SK-N-SH (cell line): ENCODE measurements around the gene CDC45. TPM values are rescaled to one million over a fixed set of nuclear protein-coding genes. Genes with fewer than 3 reads are reported as not detected.

Source experiments
- CTCF ChIA-PET: fragments of 300-600, 350-600 bp; formaldehyde crosslinking; extraction: SDS; loops from one replicate; lab custom pipeline; 2021; lab: Yijun Ruan, JAX
- POLR2A ChIA-PET: fragments of 350-600 bp; sonication (Branson Sonifier 250); formaldehyde crosslinking; extraction: SDS; loops from one replicate; lab custom pipeline; 2020; ENCODE audit warnings: antibody characterized with exemption, inconsistent platforms; lab: Yijun Ruan, JAX
- DNase-seq: peaks from one replicate; pipeline ENCODE4 v3.0.0; 2012
- H2AFZ ChIP-seq: fragments of 200-600 bp; sonication (generic); 2 replicates; pipeline ENCODE4 v1.8.1; 2016; ENCODE audit warnings: antibody characterized with exemption, mild to moderate bottlenecking, low read depth
- H3F3A ChIP-seq: fragments of 200-600 bp; sonication (generic); replicated peaks from 2 replicates; pipeline ENCODE3; 2016; ENCODE audit warnings: antibody characterized with exemption, mild to moderate bottlenecking; ENCODE audit not compliant: insufficient read depth
- H3K27ac ChIP-seq, 2 experiments: fragments of 200-500 bp in 1 of 2; fragments of 200-600 bp in 1 of 2; sonication (Bioruptor generic) in 1 of 2; sonication (generic), shearing (Covaris generic) in 1 of 2; 2 replicates each; pipeline versions ENCODE4 v1.5.1 to v1.6.1; 2014 to 2016; ENCODE audit warnings: low read depth in 2 of 2, inconsistent platforms in 1 of 2, low read length in 1 of 2, mild to moderate bottlenecking in 1 of 2, mixed read lengths in 1 of 2
- H3K27me3 ChIP-seq: fragments of 200-600 bp; sonication (generic), shearing (Covaris generic); 2 replicates; pipeline ENCODE4 v1.6.1; 2016; ENCODE audit warnings: mixed run types; ENCODE audit not compliant: insufficient read depth
- H3K36me3 ChIP-seq, 2 experiments: fragments of 200-500 bp in 1 of 2; fragments of 200-600 bp in 1 of 2; sonication (Bioruptor generic) in 1 of 2; sonication (generic) in 1 of 2; replicated peaks in 1 of 2; 2 replicates each; pipeline versions ENCODE3 to v1.5.1; 2014 to 2016; ENCODE audit warnings: low read length in 1 of 2, mild to moderate bottlenecking in 1 of 2; ENCODE audit not compliant: insufficient read depth in 2 of 2, control insufficient read depth in 1 of 2
- H3K4me1 ChIP-seq, 2 experiments: fragments of 200-500 bp in 1 of 2; fragments of 200-600 bp in 1 of 2; sonication (Bioruptor generic) in 1 of 2; sonication (generic), shearing (Covaris generic) in 1 of 2; 2 replicates each; pipeline versions ENCODE4 v1.5.1 to v1.6.1; 2014 to 2016; ENCODE audit warnings: low read depth in 1 of 2, low read length in 1 of 2, mixed run types in 1 of 2; ENCODE audit not compliant: insufficient read depth in 2 of 2, control insufficient read depth in 1 of 2
- H3K4me2 ChIP-seq: fragments of 200-600 bp; sonication (generic), shearing (Covaris generic); 2 replicates; pipeline ENCODE4 v1.6.1; 2017; ENCODE audit warnings: mixed run types
- H3K4me3 ChIP-seq, 2 experiments: fragments of 200-500 bp in 1 of 2; fragments of 200-600 bp in 1 of 2; sonication (Bioruptor generic) in 1 of 2; sonication (generic), shearing (Covaris generic) in 1 of 2; 2 replicates each; pipeline versions ENCODE4 v1.5.1 to v1.8.1; 2014 to 2016; ENCODE audit warnings: low read depth in 2 of 2, inconsistent platforms in 1 of 2, low read length in 1 of 2, mild to moderate bottlenecking in 1 of 2, mixed read lengths in 1 of 2, moderate library complexity in 1 of 2
- H3K79me2 ChIP-seq: fragments of 200-600 bp; sonication (generic); 2 replicates; pipeline ENCODE4 v1.8.1; 2017; ENCODE audit warnings: mild to moderate bottlenecking; ENCODE audit not compliant: insufficient read depth
- H3K9ac ChIP-seq: fragments of 200-600 bp; sonication (generic); 2 replicates; pipeline ENCODE4 v1.6.1; 2017; ENCODE audit warnings: mixed run types
- H3K9me2 ChIP-seq: fragments of 200-600 bp; sonication (generic); 2 replicates; pipeline ENCODE4 v1.6.1; 2017; ENCODE audit warnings: mixed run types
- H3K9me3 ChIP-seq: fragments of 200-600 bp; sonication (generic); 2 replicates; pipeline ENCODE4 v1.6.1; 2017; ENCODE audit warnings: mixed run types, mild to moderate bottlenecking, moderate library complexity
- H4K20me1 ChIP-seq: fragments of 200-600 bp; sonication (generic); 2 replicates; pipeline ENCODE4 v1.6.1; 2017; ENCODE audit warnings: mild to moderate bottlenecking, mixed run types; ENCODE audit not compliant: insufficient read depth
- CTCF ChIP-seq: fragments of 200-600 bp; sonication (generic); IDR thresholded peaks from 2 replicates; pipeline ENCODE4 v1.6.1; 2017; ENCODE audit warnings: antibody characterized with exemption, mild to moderate bottlenecking, moderate library complexity
- ELF1 ChIP-seq: IDR thresholded peaks from 2 replicates; pipeline ENCODE4 v1.4.0; 2012
- EZH2phosphoT487 ChIP-seq: fragments of 200-600 bp; sonication (generic); IDR thresholded peaks from 2 replicates; pipeline ENCODE4 v1.6.1; 2017; ENCODE audit warnings: low read depth, mixed run types, mild to moderate bottlenecking, antibody characterized with exemption, moderate library complexity, borderline replicate concordance
- FOXJ3 ChIP-seq: sonication (generic); formaldehyde crosslinking; IDR thresholded peaks from 2 replicates; pipeline ENCODE4 v1.5.1; 2020; ENCODE audit warnings: mild to moderate bottlenecking, missing genetic modification reagents
- FOXM1 ChIP-seq: IDR thresholded peaks from 2 replicates; pipeline ENCODE4 v1.4.0; 2012; ENCODE audit warnings: low read depth, mild to moderate bottlenecking
- GATA2 ChIP-seq: sonication (generic); formaldehyde crosslinking; IDR thresholded peaks from 2 replicates; pipeline ENCODE4 v1.5.0; 2020; ENCODE audit warnings: mild to moderate bottlenecking, missing genetic modification reagents
- IRF3 ChIP-seq: fragments of 150-350 bp; IDR thresholded peaks from 2 replicates; pipeline ENCODE4 v1.6.1; 2016; ENCODE audit warnings: mild to moderate bottlenecking, low read depth, low read length
- JUND ChIP-seq: IDR thresholded peaks from 2 replicates; pipeline ENCODE4 v1.4.0; 2012
- MAX ChIP-seq: IDR thresholded peaks from 2 replicates; pipeline ENCODE4 v1.4.0; 2012; ENCODE audit warnings: low read depth
- POLR2AphosphoS5 ChIP-seq: IDR thresholded peaks from 2 replicates; pipeline ENCODE4 v1.6.1; 2012; ENCODE audit warnings: low read depth, low read length
- REST ChIP-seq: IDR thresholded peaks from 2 replicates; pipeline ENCODE4 v1.6.1; 2012; ENCODE audit warnings: mild to moderate bottlenecking, low read depth, low read length, moderate library complexity
- RFX5 ChIP-seq: IDR thresholded peaks from 2 replicates; pipeline ENCODE4 v1.6.1; 2012; ENCODE audit warnings: mild to moderate bottlenecking, improper control_type of control experiment, low read length
- SMC3 ChIP-seq: IDR thresholded peaks from 2 replicates; pipeline ENCODE4 v1.6.1; 2012; ENCODE audit warnings: low read depth, low read length, improper control_type of control experiment
- USF1 ChIP-seq: IDR thresholded peaks from 2 replicates; pipeline ENCODE4 v1.4.0; 2012; ENCODE audit warnings: low read depth, borderline replicate concordance
- WGBS: methylation state at CpG from one replicate; pipeline ENCODE4 v1.1.6; 2017; ENCODE audit warnings: low lambda C conversion rate; 5-methylcytosine and 5-hydroxymethylcytosine counted together
- polyA plus RNA-seq, 3 experiments: library from polyadenylated mRNA; depleted of rRNA; stranded (reverse); fragments of >200 nt; gene quantifications; 2 replicates each; pipeline ENCODE4 v1.2.3, GENCODE V29; 2012

Gene CDC45
- polyA plus RNA-seq, 1 of the 3 experiments (the other 2 are of a cell fraction) = 23.6 TPM

GRCh38 chr22:19507534-19507861 is 27.8 kb downstream of the CDC45 start:
- ChIA-PET CTCF (no interaction called here), POLR2A (no interaction called here)
- TF ChIP-seq IRF3 (no peak), FOXJ3 (no peak), CTCF (no peak), JUND (no peak), MAX (no peak), REST (no peak), ELF1 (no peak), POLR2AphosphoS5 (no peak), SMC3 (no peak), EZH2phosphoT487 (no peak), RFX5 (no peak), USF1 (no peak), FOXM1 (no peak), GATA2 (no peak)
- Histone ChIP-seq H3K27ac (no peak overlapping the region), H3K79me2 (no peaks in the 10 kb centered on the region), H3F3A (no peaks in the 10 kb centered on the region), H2AFZ (no peak overlapping the region), H3K9me2 (no peaks in the 10 kb centered on the region), H4K20me1 (no peaks in the 10 kb centered on the region), H3K9ac (no peak overlapping the region), H3K4me2 (no peak overlapping the region), H3K4me1 (no peaks in the 10 kb centered on the region), H3K4me3 (no peak overlapping the region), H3K27me3 (no peaks in the 10 kb centered on the region), H3K36me3 (no peaks in the 10 kb centered on the region), H3K9me3 (no peaks in the 10 kb centered on the region)
- WGBS = 91% methylated on average over 4 of the region's 4 CpGs
- DNase-seq = no peak
